Breast epithelium (tissue), 4 donors: Measurements from ENCODE around the gene GABRE. TPM values are rescaled to one million over a fixed set of nuclear protein-coding genes. Genes with fewer than 3 reads are reported as not detected.

Source experiments
- DNase-seq, 2 donors: peaks; one replicate each; pipeline ENCODE4 v3.0.0-alpha.2; 2019; ENCODE audit warnings: low spot score in 2 of 2
- H3K27ac ChIP-seq, 2 donors: fragments of 200-600 bp; sonication (generic) in 1 of 2; one replicate each; pipeline ENCODE4 v1.5.1; 2016 to 2019; ENCODE audit warnings: mild to moderate bottlenecking in 1 of 2
- H3K27me3 ChIP-seq, 2 donors: fragments of 200-600 bp; sonication (generic) in 1 of 2; one replicate each; pipeline versions ENCODE4 v1.5.1 to v1.6.0; 2017 to 2019; ENCODE audit warnings: control low read depth in 1 of 2, mild to moderate bottlenecking in 1 of 2
- H3K36me3 ChIP-seq: fragments of 200-600 bp; one replicate; pipeline ENCODE4 v1.5.1; 2019
- H3K4me1 ChIP-seq, 2 donors: fragments of 200-600 bp; sonication (generic); one replicate each; pipeline ENCODE4 v1.5.1; 2016 to 2019; ENCODE audit warnings: control low read depth in 1 of 2
- H3K4me3 ChIP-seq, 3 donors: fragments of 200-600 bp; sonication (generic); 1 replicate in 2 of 3; 2 replicates in 1 of 3; pipeline ENCODE4 v1.5.1; 2016 to 2019; ENCODE audit warnings: mild to moderate bottlenecking in 3 of 3, moderate library complexity in 2 of 3
- H3K9me3 ChIP-seq, 2 donors: fragments of 200-600 bp; sonication (generic) in 1 of 2; one replicate each; pipeline ENCODE4 v1.5.1; 2016 to 2019; ENCODE audit warnings: control low read depth in 1 of 2
- CTCF ChIP-seq, 3 donors: fragments of 450-650 bp; IDR thresholded peaks; one replicate each; pipeline ENCODE4 v1.5.1; 2016 to 2017; ENCODE audit warnings: antibody characterized with exemption in 3 of 3, mild to moderate bottlenecking in 3 of 3, moderate library complexity in 3 of 3
- POLR2A ChIP-seq: fragments of 450-650 bp; IDR thresholded peaks from one replicate; pipeline ENCODE4 v1.6.1; 2016; ENCODE audit warnings: antibody characterized with exemption, mild to moderate bottlenecking, moderate library complexity
- POLR2AphosphoS5 ChIP-seq, 3 donors: sonication (generic); formaldehyde crosslinking; IDR thresholded peaks; one replicate each; pipeline ENCODE4 v1.6.1; 2017; ENCODE audit warnings: antibody characterized with exemption in 3 of 3
- intact Hi-C: fragments of 100-400 bp; cut with DNase I; formaldehyde crosslinking; loops from one replicate; pipeline ENCODE4 v1.15.1; 2023; ENCODE audit warnings: low total_unique reads
- total RNA-seq, 3 donors: library from RNA; depleted of rRNA; stranded (reverse); fragments of >200 nt; gene quantifications; one replicate each; pipeline ENCODE4 v1.1.0, GENCODE V29; 2016

The GABRE gene
- total RNA-seq, 3 donors from 2014 or later = 42.0 to 120 (median 85.5) TPM

GRCh38 chrX:151904989-151905388, 69.5 kb downstream of the GABRE start:
- no peaks in the 10 kb centered on the region for H3K4me1 ChIP-seq
- TF ChIP-seq CTCF (IDR thresholded peaks at IDR 0.05) = no peak
- no peak for TF ChIP-seq POLR2A
- TF ChIP-seq POLR2AphosphoS5 (IDR thresholded peaks at IDR 0.05) = no peak
- DNase-seq = no peak
- no peak overlapping the region for H3K27ac ChIP-seq
- H3K9me3 ChIP-seq = no peaks in the 10 kb centered on the region
- no peak overlapping the region for H3K4me3 ChIP-seq
- intact Hi-C loops = no loop called here
- H3K27me3 ChIP-seq = peaks cover 0 to 9% of the 10 kb centered on the region in 2 donors
- H3K36me3 ChIP-seq = no peaks in the 10 kb centered on the region

Other genes with a start within 250 kb of the GABRE start
- gene CNGA2, start 239.9 kb downstream of the GABRE start, total RNA-seq = not detected
- not detected for gene MAGEA4, start 61.8 kb downstream of the GABRE start, total RNA-seq
- gene MAGEA10, start 163.9 kb upstream of the GABRE start, total RNA-seq = not detected